OCI-LY7 (cell line): ENCODE measurements around the gene VAMP5. TPM values are rescaled to one million over a fixed set of nuclear protein-coding genes. Genes with fewer than 3 reads are reported as not detected.

Experiments used
- BruUV-seq: library from RNA; stranded (reverse); fragments of 400-500 nt; replicated peaks from 2 replicates; lab custom pipeline; 2021; lab: Mats Ljungman, UMichigan
- CTCF ChIA-PET: fragments of 300-600 bp; sonication (Branson Sonifier 250); formaldehyde crosslinking; loops from one replicate; lab custom pipeline; 2022; ENCODE audit warnings: antibody characterized with exemption; ENCODE audit not compliant: unreplicated experiment; lab: Charles Lee
- POLR2A ChIA-PET: fragments of 300-600 bp; sonication (Branson Sonifier 250); formaldehyde crosslinking; loops from one replicate; lab custom pipeline; 2022; ENCODE audit warnings: antibody characterized with exemption; lab: Charles Lee
- DNase-seq: peaks from one replicate; pipeline ENCODE4 v3.0.0-alpha.2; 2015; ENCODE audit warnings: low spot score
- H2AFZ ChIP-seq: fragments of 200-600 bp; sonication (generic), shearing (Covaris generic); 2 replicates; pipeline ENCODE4 v1.6.1; 2014; ENCODE audit warnings: mild to moderate bottlenecking, antibody characterized with exemption, low read length, moderate library complexity
- H3K27ac ChIP-seq: fragments of 200-600 bp; sonication (generic); 2 replicates; pipeline ENCODE4 v1.5.1; 2014; ENCODE audit warnings: mixed run types, low read depth, mild to moderate bottlenecking, moderate library complexity, low read length, inconsistent platforms; ENCODE audit not compliant: poor library complexity, severe bottlenecking
- H3K36me3 ChIP-seq: fragments of 200-600 bp; sonication (generic); 2 replicates; pipeline ENCODE4 v1.6.1; 2014; ENCODE audit warnings: mild to moderate bottlenecking, antibody characterized with exemption, low read length, moderate library complexity, mixed read lengths; ENCODE audit not compliant: insufficient read depth
- H3K4me1 ChIP-seq: fragments of 200-600 bp; sonication (generic); 2 replicates; pipeline ENCODE4 v1.5.1; 2014; ENCODE audit warnings: mild to moderate bottlenecking, low read length; ENCODE audit not compliant: insufficient read depth, poor library complexity, severe bottlenecking
- H3K4me2 ChIP-seq: fragments of 200-600 bp; sonication (generic); 2 replicates; pipeline ENCODE4 v1.6.1; 2014; ENCODE audit warnings: mild to moderate bottlenecking, low read length
- H3K4me3 ChIP-seq: fragments of 200-600 bp; sonication (generic); 2 replicates; pipeline ENCODE4 v1.5.1; 2014; ENCODE audit warnings: mild to moderate bottlenecking, low read depth, low read length; ENCODE audit not compliant: poor library complexity, severe bottlenecking
- H3K79me2 ChIP-seq: fragments of 200-600 bp; sonication (generic); 2 replicates; pipeline ENCODE4 v1.6.1; 2016; ENCODE audit warnings: low read depth, mild to moderate bottlenecking, low read length, moderate library complexity, mixed read lengths; ENCODE audit not compliant: insufficient read depth
- H3K9me2 ChIP-seq: fragments of 200-600 bp; sonication (generic); 2 replicates; pipeline ENCODE4 v1.6.1; 2016; ENCODE audit warnings: mild to moderate bottlenecking, low read length, mixed read lengths; ENCODE audit not compliant: insufficient read depth
- H3K9me3 ChIP-seq: fragments of 200-600 bp; sonication (generic); 2 replicates; pipeline ENCODE4 v1.6.1; 2014; ENCODE audit warnings: mild to moderate bottlenecking, mixed run types, low read length, mixed read lengths
- H4K20me1 ChIP-seq: fragments of 200-600 bp; sonication (generic); 2 replicates; pipeline ENCODE4 v1.6.1; 2014; ENCODE audit warnings: mild to moderate bottlenecking, antibody characterized with exemption, low read length, moderate library complexity, mixed read lengths; ENCODE audit not compliant: insufficient read depth
- EZH2phosphoT487 ChIP-seq: fragments of 200-600 bp; sonication (generic); IDR thresholded peaks from 2 replicates; pipeline ENCODE4 v1.6.1; 2018; ENCODE audit warnings: low read depth, borderline replicate concordance, mild to moderate bottlenecking, mixed run types, antibody characterized with exemption, low read length, moderate library complexity, mixed read lengths
- intact Hi-C: fragments of 100-400 bp; cut with micrococcal nuclease; formaldehyde crosslinking; loops from one replicate; pipeline ENCODE4 v1.10.0; 2022; ENCODE audit not compliant: unreplicated experiment
- total RNA-seq, 2 experiments: library from RNA; depleted of rRNA in 1 of 2; stranded (reverse); fragments of >200 nt in 1 of 2; shearing (Covaris generic) in 1 of 2; gene quantifications; 2 replicates each; pipeline ENCODE4 v1.2.3, GENCODE V29; 2014 to 2022
- TF ChIP-seq, protein P1 (sequence below): fragments of 200-600 bp; sonication (generic); conservative IDR thresholded peaks from 2 replicates; pipeline ENCODE4 v1.5.1; 2014; ENCODE audit warnings: mild to moderate bottlenecking, antibody characterized with exemption, low read length, moderate library complexity, mixed read lengths

Gene VAMP5
- total RNA-seq, 2 experiments from 2014 or later, result 3.0 to 3.9 TPM

DNA sequence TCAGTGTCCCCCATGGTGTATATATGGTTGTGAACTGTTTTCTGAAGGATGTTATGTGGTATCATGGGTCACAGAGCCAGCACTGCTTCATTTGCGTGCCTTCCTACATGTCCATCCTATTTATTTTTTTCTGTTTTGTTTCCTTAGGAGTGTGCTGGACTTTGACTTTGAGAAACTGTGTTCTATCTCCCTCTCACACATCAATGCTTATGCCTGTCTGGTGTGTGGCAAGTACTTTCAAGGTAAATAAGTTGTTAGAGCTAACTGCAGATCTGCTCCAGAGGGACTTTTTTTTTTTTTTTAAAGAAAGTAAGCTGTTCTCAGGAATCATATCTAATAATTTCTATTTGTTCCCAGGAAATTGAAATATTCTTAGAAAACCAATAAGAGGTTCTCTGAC is 37.1 kb downstream of the VAMP5 start:
- intact Hi-C loops, result no loop called here
- no peaks in the 10 kb centered on the region for H3K9me3 ChIP-seq
- no peak overlapping the region for H3K4me2 ChIP-seq
- CTCF ChIA-PET, result no interaction called here
- no peak overlapping the region for H2AFZ ChIP-seq
- H3K4me3 ChIP-seq, result no peak overlapping the region
- H3K36me3 ChIP-seq, result peaks cover 88% of the 10 kb centered on the region
- H3K9me2 ChIP-seq, result no peaks in the 10 kb centered on the region
- H4K20me1 ChIP-seq, result peaks cover 15% of the 10 kb centered on the region; the same call in 1 of the 2 replicates
- peaks cover 49% of the 10 kb centered on the region for H3K79me2 ChIP-seq
- no peak overlapping the region for H3K27ac ChIP-seq
- no peak for DNase-seq
- POLR2A ChIA-PET, result interaction anchor here (0.6 to 1.2 kb wide), 2 partner anchors 12 to 17 kb away, joined by 3 to 5 read pairs; no protein-coding TSS in a partner anchor
- no TSS peak for BruUV-seq
- no peak for TF ChIP-seq EZH2phosphoT487
- TF ChIP-seq, protein P1, sequence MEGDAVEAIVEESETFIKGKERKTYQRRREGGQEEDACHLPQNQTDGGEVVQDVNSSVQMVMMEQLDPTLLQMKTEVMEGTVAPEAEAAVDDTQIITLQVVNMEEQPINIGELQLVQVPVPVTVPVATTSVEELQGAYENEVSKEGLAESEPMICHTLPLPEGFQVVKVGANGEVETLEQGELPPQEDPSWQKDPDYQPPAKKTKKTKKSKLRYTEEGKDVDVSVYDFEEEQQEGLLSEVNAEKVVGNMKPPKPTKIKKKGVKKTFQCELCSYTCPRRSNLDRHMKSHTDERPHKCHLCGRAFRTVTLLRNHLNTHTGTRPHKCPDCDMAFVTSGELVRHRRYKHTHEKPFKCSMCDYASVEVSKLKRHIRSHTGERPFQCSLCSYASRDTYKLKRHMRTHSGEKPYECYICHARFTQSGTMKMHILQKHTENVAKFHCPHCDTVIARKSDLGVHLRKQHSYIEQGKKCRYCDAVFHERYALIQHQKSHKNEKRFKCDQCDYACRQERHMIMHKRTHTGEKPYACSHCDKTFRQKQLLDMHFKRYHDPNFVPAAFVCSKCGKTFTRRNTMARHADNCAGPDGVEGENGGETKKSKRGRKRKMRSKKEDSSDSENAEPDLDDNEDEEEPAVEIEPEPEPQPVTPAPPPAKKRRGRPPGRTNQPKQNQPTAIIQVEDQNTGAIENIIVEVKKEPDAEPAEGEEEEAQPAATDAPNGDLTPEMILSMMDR, result no peak
- H3K4me1 ChIP-seq, result peaks cover 11% of the 10 kb centered on the region

DNA sequence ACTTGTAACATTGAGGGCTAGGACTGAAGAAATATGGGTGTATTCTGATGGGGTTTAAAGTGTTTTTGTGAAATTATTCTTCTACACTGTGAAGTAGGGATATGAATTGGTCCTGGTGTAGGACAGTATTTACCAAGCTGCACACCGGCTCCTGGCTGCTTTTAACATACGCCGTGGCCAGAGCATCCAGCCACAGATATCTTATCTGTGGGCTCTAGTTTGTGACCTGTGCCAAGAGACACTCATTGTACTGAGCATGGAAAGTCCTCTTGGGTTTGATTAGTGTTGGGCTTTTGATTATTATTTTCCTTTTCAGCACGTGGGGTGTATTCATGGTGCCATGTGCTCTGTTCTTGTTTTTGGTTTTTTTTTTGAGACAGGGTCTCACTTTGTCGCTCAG is 39.8 kb downstream of the VAMP5 start:
- H3K79me2 ChIP-seq, result peaks cover 23% of the 10 kb centered on the region
- no peak overlapping the region for H2AFZ ChIP-seq
- BruUV-seq, result no TSS peak
- H3K9me3 ChIP-seq, result no peaks in the 10 kb centered on the region
- H3K36me3 ChIP-seq, result peaks cover 96% of the 10 kb centered on the region
- ChIA-PET CTCF (no interaction called here), POLR2A (no interaction called here)
- no peak overlapping the region for H3K27ac ChIP-seq
- H3K4me2 ChIP-seq, result no peak overlapping the region
- no peak for DNase-seq
- no peaks in the 10 kb centered on the region for H3K9me2 ChIP-seq
- H3K4me1 ChIP-seq, result no peaks in the 10 kb centered on the region
- H3K4me3 ChIP-seq, result no peak overlapping the region
- H4K20me1 ChIP-seq, result 0 out of 2 replicates have a peak, but pooled peaks cover 9% of the 10 kb centered on the region
- TF ChIP-seq EZH2phosphoT487, result no peak
- TF ChIP-seq, protein P1, result no peak
- intact Hi-C loops, result no loop called here

DNA sequence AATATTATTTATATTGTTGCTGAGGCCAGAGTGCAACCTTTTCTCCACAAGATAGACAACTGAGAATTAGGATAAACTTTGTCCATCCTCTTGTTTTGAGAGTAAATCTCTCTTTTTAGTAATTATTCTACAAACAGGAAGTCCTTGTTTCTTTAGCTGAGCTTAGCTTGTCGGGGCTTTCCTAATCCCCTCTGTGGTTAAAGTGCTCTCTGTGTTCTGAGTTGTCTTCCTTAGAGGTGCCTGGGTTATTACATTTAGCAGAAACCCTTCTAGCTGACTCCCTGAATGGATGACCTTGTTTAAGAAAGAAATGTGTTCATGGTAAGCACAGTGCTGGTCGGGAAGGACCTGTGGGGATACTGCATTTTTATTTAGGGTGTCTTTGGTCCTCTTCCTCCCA is 44.4 kb downstream of the VAMP5 start:
- no peaks in the 10 kb centered on the region for H3K79me2 ChIP-seq
- intact Hi-C loops, result no loop called here
- H3K36me3 ChIP-seq, result peaks cover 99% of the 10 kb centered on the region
- H2AFZ ChIP-seq, result no peak overlapping the region
- no peaks in the 10 kb centered on the region for H3K4me1 ChIP-seq
- ChIA-PET CTCF (no interaction called here), POLR2A (no interaction called here)
- no peak overlapping the region for H3K4me2 ChIP-seq
- no peak overlapping the region for H3K27ac ChIP-seq
- no peak for DNase-seq
- TSS peak; percentile 38 for BruUV-seq
- no peaks in the 10 kb centered on the region for H3K9me3 ChIP-seq
- no peaks in the 10 kb centered on the region for H4K20me1 ChIP-seq
- H3K9me2 ChIP-seq, result no peaks in the 10 kb centered on the region
- no peak for TF ChIP-seq EZH2phosphoT487
- TF ChIP-seq, protein P1, result no peak
- H3K4me3 ChIP-seq, result no peak overlapping the region
